Stimulated activated CD4-positive, alpha-beta T cell treated with anti-CD3 and anti-CD28 coated beads, Interleukin-1b, Interleukin-23, amount 100 ng/mL, for 24 hours (primary cell): ENCODE measurements around the gene CMSS1.
"Not testable (repeated sequence)": the region's sequence is repeated elsewhere in the genome, so short reads cannot be mapped to it uniquely, and the experiment has no call there.

Experiments used
- DNase-seq, 4 experiments: peaks; one replicate each; pipeline ENCODE4 v3.0.0-alpha.2; 2020; ENCODE audit warnings: low read depth in 4 of 4, low spot score in 1 of 4

CMSS1 gene

DNA sequence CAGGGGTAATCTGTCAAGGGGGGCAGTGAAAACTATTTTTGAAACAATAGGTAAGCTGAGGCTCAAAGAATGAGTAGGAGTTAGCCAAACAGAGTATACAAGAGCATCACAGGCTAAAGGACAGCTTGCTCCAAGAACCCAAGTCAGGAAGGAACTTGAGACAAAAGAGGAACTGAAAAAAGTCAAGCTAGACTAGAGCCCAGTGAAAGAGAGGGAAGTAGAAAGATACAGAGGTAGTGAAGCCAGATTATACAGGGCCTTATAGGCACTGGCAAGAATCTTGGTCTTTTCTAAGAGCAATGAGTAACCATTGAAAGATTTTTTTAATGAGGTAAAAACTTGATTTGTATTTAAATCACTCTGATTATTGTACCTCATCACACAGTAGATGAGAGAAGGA lies 226.7 kb downstream of the CMSS1 start:
- no peak for DNase-seq

DNA sequence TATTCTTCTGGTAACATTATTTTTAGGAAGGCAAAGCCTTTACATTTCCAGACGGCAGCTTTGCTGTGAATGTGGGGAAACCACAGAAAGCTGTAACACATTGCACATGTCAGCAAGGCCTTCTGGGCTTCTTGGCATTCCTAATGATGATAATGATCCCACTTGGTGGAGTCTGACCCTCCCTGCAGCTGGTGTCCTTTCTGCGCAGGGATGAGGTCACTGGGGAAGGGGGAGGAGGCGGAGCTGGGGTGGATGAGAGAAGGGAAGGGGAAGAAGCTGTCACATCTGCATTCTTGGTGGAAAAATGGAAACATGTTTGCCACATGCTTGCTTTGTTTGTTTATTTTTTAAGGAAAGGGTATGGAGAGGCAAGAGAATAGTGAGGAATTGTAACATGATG lies 228.0 kb downstream of the CMSS1 start:
- DNase-seq, result no peak

DNA sequence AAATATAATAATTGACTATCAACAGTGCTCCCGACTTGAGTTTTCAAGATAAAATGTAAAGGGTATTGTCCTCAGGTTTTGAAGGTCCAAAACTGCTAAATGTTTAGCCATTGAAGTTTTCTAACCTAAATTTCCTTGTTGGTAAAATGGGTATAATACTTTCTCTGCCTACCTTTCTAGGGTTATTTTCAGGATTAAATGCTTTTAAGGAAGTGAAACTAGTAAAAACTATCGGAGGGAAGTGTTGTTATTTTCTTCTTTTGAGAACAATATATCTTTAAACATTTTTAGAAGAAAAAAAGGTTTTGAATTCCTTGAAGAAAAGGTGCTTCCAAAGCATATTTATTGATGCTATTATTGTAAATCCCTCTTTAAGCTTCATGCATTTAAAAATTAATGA lies 229.3 kb downstream of the CMSS1 start:
- no peak for DNase-seq

DNA sequence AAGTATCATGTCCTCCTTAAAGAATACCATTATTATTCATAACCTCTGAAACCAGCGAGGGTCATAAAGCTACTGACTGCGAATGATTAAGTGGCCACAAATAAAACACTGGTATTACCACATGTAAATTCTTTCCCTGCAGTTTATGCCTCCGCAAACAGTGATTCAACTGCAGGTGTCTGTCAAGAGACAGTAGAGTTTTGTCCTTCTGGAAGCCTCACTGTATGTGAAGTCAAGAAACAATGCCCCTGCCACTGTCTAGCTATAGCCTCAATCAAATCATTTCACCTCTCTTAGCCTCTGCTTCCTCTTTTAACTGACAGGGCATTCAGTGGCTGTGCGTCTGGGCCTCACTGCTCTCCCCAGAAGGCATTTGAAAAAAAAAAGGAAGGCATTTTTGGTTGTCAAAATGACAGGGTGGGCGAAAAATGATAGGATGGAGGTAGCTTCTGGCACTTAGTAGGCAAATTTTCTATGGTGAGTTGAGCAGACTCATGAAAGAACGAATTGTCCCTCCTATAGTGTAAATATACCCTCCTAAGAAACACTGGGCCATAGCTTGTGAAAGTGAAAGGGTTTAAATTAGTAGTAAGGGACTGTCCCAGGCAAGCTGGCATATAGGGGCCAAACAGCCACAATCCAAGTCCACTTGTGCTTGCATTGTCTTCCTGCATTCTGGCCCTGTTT lies 229.9 kb downstream of the CMSS1 start:
- DNase-seq, result no peak

DNA sequence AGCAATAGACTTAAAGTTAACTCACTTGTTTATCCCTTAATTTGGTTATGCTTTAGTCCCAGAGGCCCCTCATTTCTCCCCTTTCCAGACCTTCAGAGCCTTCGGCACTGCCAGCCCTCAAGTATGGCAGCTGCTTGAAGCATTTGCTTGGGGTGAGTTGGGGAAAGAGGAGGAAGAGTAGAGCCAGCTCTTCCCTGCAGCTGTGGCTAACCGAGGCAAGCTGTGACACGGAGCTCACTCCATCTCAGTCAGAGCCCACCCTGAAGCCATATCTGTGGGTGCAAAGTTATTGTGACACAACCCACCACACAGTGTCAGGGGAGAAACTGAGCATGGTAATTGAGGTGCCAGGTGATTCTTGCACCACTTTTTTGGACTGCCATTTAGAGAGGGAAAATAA lies 230.6 kb downstream of the CMSS1 start:
- no peak for DNase-seq

DNA sequence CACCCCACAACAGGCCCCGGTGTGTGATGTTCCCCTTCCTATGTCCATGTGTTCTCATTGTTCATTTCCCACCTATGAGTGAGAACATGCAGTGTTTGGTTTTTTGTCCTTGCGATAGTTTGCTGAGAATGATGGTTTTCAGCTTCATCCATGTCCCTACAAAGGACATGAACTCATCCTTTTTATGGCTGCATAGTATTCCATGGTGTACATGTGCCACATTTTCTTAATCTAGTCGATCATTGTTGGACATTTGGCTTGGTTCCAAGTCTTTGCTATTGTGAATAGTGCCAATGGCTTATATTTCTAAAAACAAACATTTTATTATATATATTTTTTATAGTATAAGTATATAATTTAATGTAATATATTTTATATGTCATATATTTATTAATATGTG lies 233.9 kb downstream of the CMSS1 start:
- not testable (repeated sequence) for DNase-seq

DNA sequence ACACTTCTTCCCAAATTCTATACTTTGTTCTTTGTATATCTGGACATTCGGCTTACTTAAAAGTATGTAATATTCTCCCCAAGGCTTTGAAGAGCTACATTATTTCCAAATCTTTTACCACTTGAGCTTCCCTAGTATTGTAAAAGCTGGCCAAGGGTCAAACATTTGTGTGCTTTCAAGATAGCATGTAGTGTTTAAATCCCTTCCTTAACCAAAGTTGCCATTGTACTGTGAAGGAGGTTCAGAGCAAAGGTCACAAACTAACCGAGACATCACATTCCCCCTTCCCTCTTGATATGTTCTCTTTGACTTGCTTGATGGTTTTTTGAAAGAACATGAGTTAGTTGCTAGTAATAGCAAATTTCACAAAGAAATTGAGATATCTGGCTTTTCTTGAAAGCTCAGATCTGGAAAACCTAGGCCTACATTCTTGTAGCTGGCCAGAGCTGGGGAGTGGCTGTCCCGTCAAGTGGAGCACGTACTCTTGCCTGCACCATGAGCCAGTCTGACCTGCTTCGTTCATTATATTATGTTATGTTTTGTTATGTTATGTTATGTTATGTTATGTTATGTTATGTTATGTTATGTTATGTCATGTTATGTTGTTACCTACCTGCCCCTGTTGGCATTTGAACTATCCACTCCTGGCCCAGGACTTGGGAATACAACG lies 236.4 kb downstream of the CMSS1 start:
- no peak for DNase-seq

DNA sequence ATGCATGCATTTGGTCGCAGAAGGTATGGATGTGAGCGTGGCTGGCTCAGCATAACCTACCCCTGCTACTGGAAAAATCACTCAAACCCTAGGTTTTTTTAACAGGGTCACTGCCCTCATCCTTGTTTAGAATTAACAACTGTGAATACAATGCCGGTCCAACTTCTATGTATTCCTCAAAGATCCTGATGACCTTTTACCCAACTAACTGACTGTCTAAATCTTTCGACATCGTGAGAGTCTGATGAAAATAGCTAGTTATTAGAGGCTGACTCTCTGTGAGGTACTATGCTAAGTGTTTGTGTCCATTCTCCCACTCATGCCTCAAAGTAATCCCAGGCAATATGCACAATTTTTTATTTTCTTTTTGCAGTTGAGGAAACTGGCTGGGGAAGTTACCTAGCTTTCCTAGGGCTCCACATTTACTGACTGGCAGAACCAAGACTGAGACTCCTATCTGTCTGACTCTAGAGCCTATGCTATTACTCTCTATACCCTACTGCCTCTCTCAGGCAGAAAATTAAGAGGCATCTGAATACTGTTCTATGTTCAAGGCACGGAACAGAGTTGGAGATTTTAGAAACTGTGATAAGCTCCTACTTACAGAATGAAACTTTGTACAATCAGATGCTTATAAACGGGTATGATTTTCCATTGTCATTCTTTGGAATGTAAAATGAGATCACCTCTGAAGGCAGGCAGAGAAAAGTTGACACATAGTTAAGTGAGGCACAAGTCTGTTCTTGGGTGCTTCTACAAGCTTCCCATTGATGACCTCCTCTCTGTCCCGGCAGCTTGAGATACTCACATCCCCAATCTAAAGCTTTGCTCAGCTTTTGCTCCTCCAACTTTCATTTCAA lies 240.3 kb downstream of the CMSS1 start:
- no peak for DNase-seq

DNA sequence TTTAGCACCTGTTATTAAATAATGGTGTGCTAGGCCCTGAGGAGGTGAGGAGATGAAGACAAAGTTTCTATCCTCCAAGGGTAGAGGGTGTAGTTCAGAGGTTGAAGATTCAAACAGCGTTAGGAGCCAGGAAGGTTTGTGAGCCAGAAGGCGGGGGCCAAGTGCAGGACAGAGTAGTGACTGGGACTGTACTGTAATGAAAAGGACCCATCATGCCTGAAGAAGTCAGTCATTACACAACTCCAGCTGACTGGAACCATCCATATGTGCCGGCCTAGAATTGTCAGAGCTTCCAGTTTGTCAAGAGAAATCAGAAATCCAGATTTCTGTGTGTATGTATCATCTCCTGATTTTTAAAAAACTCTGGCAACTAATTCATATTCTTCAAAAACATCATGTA lies 241.8 kb downstream of the CMSS1 start:
- no peak for DNase-seq

DNA sequence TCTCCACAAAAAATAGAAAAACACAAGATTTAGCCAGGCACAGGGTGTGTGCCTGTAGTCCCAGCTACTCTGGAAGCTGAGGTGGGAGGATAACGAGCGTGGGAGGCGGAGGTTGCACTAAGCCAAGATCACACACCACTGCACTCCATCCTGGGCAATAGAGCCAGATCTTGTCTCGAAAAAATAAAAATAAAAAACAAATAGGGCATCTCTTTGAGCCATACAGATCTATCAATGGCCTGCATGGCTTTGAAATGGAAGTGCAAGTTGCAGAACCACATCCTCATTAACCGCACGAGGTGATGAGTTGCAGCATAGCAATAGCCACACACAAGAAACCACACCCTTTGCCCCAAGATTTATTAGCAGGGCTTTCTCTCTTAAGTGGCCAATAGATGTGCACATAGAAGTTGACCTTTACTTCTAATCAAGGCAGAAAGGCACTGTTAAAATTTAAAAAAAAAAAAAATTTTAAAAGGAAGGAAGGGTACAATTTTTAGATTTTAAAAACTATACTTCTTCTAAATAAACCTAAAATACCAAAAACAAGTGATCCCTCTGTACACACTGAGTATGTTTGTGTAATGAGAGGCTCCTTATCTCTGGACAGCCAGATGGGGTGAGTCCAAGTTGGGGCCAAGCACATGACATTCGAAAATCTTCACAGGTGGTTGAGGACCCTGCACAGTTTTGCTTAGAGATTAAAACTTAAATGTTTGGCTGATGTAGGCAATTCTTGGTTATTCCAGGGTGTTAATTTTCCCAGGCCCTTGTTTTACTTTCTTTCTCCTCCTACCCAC lies 243.2 kb downstream of the CMSS1 start:
- DNase-seq, result no peak

DNA sequence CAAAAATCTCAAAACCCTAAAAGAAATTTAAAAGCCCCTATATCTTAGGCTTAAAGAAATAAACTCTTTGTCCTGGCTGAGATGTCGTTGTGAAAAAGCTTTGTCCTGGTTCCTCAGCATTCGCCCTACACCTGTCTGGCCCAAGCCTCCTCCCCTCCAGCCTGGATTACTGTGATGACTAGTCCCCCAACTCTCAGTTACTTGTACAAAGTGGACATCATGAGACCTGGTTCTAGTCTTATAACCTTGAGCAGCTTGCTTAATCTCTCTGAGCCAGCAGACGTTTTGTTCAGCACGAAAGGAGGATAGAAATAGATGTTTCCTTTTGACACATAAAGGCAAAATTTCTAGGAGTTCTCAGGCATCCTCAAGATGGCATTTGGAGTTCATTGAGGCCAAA lies 245.0 kb downstream of the CMSS1 start:
- no peak for DNase-seq

DNA sequence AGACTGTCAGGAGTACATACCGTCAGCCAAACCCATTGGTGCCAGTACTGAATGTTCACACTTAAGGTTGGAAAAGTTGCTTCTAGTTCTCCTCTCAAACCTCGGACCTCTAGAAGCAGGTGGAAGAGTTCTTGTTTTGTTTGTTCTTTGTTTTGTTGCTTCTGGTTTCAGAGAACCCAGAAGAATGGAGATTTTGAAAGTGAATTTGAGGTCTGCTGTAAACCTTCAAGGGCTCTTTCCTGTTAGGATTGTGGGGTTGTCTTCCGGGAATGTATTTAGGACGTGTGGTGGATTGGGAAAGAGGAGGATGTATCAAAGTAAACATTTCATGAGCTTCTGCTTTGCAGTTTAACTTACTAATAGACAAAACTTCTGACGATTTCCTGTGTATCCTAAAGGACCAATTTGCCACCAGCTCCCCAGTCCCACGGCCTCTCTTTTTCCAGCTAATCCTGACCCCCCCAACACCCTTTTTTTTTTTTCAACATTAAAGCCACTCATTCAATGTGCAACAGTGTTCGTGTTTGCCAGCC lies 246.3 kb downstream of the CMSS1 start:
- no peak for DNase-seq

DNA sequence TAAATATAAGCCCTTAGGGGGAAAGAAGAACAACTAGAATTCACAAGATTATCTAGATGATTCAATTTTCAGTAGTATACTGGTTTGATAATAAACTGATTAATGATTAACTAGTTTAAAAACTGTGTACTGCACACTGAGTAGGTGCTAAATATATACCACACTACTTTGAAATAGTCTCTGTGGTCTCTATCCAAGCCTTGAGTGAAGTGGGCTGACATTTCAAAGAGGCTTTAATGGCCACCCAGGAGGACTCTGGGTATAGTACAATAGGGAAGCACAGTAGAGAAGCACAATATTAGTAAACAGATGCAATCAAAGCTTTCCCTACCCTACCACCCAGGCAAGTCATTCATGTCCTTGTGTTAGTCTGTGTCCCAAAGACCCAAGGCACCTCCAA lies 249.9 kb downstream of the CMSS1 start:
- DNase-seq, result no peak

DNA sequence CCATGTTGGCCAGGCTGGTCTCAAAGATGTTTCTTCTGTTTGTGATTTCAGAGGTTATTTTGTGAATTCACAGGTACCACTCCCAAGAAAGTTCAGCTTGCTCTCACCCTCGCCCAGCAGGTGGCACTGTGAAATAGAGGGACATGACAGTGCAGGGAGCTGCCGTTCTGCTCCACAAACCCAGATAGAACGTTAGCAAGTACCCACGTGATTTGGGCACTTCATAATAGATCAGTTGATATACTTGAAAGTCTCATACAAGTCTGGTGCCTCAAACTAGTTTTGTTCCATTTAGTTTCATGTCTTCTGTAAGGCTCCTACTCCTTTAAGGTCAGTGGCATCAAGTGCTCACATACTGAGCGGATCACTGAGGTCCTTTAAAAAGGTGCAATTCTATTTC lies 251.2 kb downstream of the CMSS1 start:
- peak; percentile 51 to 65 (median 59) for DNase-seq

DNA sequence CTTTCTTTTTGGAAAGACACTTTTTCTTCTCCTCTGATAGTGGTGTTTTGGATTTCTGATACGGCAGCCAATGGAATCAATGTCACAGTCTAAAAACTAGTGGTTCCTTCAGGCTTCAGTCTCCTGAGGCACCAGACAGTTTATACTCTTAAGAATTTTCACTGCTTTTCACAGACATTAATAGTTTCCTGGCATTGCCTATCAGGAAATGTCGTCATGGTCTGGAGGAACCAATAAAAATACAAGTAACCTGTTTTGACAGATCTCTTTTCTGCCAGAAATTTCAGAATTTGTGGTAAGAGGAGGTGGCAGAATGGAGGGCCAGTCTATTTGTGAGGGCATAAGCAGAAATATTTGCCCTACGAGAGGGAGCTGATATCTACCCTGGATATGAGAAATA lies 251.8 kb downstream of the CMSS1 start:
- no peak for DNase-seq

DNA sequence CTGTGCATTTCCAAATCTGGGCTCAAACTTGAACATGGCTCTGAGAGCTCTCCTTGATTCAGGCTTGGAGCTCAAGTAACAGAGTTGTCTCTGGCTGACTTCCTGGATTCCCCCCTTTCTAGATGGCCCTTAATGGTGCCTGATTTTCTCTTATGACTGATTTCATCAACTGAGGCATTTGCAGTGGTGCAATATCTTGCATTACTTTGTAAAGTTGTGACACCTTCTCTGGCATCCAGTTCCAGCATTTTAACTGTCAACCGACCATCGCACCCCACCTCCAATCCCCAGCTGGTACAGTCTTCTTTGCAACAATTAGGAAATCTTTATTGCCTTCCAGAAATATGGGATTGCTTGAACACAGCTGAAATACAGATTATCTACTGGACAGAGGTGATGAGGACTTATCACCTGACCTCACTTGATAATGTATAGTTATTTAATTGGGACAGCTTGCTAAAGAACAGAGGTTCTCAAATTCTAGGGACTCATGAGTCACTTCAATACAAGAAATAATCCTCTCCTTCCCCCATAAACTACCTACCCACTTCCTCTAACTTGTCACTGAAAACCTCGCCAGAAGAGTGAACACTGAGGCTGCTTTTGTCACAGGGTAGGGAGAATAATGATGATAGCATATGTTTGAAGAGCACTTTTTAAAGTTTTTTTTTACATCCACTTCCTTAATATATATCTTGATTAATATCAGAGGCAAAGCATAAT lies 254.8 kb downstream of the CMSS1 start:
- no peak for DNase-seq

DNA sequence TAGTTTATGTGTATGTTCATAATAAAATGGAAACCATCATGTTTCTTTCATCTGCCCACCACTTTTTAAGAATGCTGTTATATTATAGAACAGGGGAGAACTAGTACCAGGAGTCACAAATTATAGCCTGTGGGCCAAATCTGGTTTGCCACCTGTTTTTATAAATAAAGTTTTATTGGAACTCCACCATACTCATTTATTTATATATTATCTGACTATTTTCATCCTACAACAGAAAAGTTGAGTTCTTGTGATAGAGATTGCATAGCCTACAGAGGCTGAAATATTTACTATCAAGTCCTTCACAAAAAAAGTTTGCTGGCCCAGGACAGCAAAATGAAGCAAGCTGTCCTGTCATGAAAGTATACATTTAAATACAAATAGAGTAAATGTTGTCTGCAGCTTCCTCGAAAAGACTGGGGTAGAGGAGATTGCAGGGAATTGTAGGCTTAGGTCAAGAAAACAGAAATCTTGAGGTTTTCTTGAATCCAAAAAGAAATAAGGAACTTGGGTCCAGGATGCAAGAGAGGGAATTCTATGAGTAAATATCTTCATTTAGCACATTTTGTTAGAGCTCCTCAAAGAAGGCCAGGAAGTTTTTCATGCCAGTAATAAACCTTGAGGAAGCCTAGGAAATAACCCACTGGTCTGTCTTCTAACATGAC lies 255.5 kb downstream of the CMSS1 start:
- DNase-seq, result no peak

DNA sequence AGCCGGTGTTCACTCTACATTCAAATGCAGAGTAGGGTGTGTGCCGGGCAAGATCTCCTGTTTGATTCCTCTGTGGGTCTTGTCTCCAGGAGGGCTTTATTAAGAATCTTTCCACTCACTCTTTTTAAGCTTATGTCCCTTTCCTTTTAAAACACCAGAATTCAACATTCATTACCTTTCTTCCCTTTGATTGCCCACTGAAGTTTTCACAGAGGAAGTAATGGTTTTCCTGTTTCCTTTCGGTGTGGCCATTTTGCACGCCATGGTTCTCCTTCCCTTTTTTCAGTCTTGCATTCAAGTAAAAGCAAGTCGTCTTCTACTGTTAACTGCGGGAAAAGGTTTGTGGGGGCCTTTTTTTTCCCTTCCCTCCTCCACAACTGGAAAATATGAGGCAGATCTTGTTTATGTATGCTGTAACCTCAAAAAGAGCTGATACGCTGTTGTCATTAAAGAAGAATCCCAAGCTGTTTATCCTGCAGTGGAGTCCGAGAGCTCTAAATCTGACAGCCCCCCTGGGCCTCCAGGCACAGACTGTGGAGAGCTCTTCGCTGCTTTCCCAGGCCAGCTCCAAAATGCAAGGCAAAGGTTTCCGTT lies 256.1 kb downstream of the CMSS1 start:
- DNase-seq, result no peak

DNA sequence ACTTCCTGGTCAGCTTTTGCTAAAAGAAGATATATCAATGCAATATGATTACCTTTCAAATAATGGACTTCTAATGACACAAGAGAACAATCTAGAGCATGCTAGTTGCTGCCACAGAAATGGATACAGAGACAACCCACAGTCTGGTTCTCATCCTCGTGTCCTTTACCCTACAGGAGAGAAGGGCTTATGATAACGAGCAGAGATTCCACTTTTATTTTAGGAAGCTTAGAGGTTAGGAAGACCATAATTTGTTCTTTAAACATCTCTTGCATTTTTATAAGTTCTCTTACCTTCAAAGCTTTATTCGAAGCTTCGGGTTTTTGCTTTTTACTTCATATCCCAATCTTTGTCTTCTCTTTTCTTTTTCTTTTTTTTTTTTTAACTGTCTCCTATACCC lies 257.5 kb downstream of the CMSS1 start:
- no peak for DNase-seq
